WTC11 (cell line): ENCODE measurements around the gene IL26. TPM values are rescaled to one million over a fixed set of nuclear protein-coding genes. Genes with fewer than 3 reads are reported as not detected.

ENCODE experiments used
- ATAC-seq: fragments of 200-7000 bp; cut with Tn5 transposase; 2 replicates; pipeline ENCODE4 v1.10.0; 2021; ENCODE audit warnings: mild to moderate bottlenecking, moderate library complexity
- CTCF ChIA-PET: fragments of 300-600 bp; sonication (Branson Sonifier 250); formaldehyde crosslinking; loops from one replicate; lab custom pipeline; 2021; ENCODE audit warnings: antibody characterized with exemption; lab: Charles Lee
- POLR2A ChIA-PET: fragments of 350-600 bp; sonication (Branson Sonifier 250); formaldehyde crosslinking; loops from one replicate; lab custom pipeline; 2021; ENCODE audit warnings: antibody characterized with exemption; lab: Charles Lee
- DNase-seq: peaks from one replicate; pipeline ENCODE4 v3.0.0; 2021; ENCODE audit warnings: low spot score
- H3K27ac Mint-ChIP-seq: 2 replicates; pipeline ENCODE4 v1.8.0; 2021; ENCODE audit warnings: mixed read lengths
- H3K27me3 Mint-ChIP-seq: 2 replicates; pipeline ENCODE4 v1.8.0; 2021; ENCODE audit warnings: low read depth, mild to moderate bottlenecking, moderate library complexity, mixed read lengths
- H3K36me3 Mint-ChIP-seq: 2 replicates; pipeline ENCODE4 v1.8.0; 2021; ENCODE audit warnings: mixed read lengths
- H3K4me1 Mint-ChIP-seq: 2 replicates; pipeline ENCODE4 v1.8.0; 2022; ENCODE audit warnings: mixed read lengths
- H3K4me3 Mint-ChIP-seq: 2 replicates; pipeline ENCODE4 v1.8.0; 2021; ENCODE audit warnings: mild to moderate bottlenecking, moderate library complexity, mixed read lengths
- H3K9me3 Mint-ChIP-seq: 2 replicates; pipeline ENCODE4 v1.8.0; 2021; ENCODE audit warnings: mixed read lengths
- AR ChIP-seq: fragments of 250-450 bp; sonication (Bioruptor Pico); IDR thresholded peaks from 2 replicates; pipeline ENCODE4 v1.9.0; 2021; ENCODE audit warnings: mild to moderate bottlenecking
- CREM ChIP-seq: sonication (generic); formaldehyde crosslinking; IDR thresholded peaks from 2 replicates; pipeline ENCODE4 v1.8.1; 2022; ENCODE audit warnings: mild to moderate bottlenecking, missing genetic modification reagents, moderate library complexity
- GABPB1 ChIP-seq: sonication (generic); formaldehyde crosslinking; IDR thresholded peaks from 2 replicates; pipeline ENCODE4 v1.8.1; 2023; ENCODE audit warnings: mild to moderate bottlenecking, missing genetic modification reagents
- NR3C1 ChIP-seq: sonication (generic); formaldehyde crosslinking; conservative IDR thresholded peaks from 2 replicates; pipeline ENCODE4 v1.8.1; 2023; ENCODE audit warnings: low read depth, mild to moderate bottlenecking, missing genetic modification reagents
- SMAD3 ChIP-seq: sonication (generic); formaldehyde crosslinking; IDR thresholded peaks from 2 replicates; pipeline ENCODE4 v1.8.0; 2022; ENCODE audit warnings: missing genetic modification reagents, mild to moderate bottlenecking, borderline replicate concordance
- ZNF138 ChIP-seq: sonication (generic); formaldehyde crosslinking; conservative IDR thresholded peaks from 2 replicates; pipeline ENCODE4 v1.8.1; 2022; ENCODE audit warnings: mild to moderate bottlenecking, moderate library complexity, missing genetic modification reagents
- ZNF219 ChIP-seq: sonication (generic); formaldehyde crosslinking; IDR thresholded peaks from 2 replicates; pipeline ENCODE4 v1.8.0; 2023; ENCODE audit warnings: missing genetic modification reagents, mild to moderate bottlenecking, borderline replicate concordance
- ZNF263 ChIP-seq: sonication (generic); formaldehyde crosslinking; IDR thresholded peaks from 2 replicates; pipeline ENCODE4 v1.8.1; 2022; ENCODE audit warnings: low read depth, mild to moderate bottlenecking, moderate library complexity, missing genetic modification reagents
- ZNF281 ChIP-seq: sonication (generic); formaldehyde crosslinking; IDR thresholded peaks from 2 replicates; pipeline ENCODE4 v1.8.0; 2023; ENCODE audit warnings: mild to moderate bottlenecking, missing genetic modification reagents
- total RNA-seq: library from RNA; stranded (reverse); gene quantifications from 3 replicates; pipeline ENCODE4 v1.2.3, GENCODE V29; 2021
- TF ChIP-seq, protein P1 (sequence below): sonication (generic); formaldehyde crosslinking; IDR thresholded peaks from 2 replicates; pipeline ENCODE4 v1.8.0; 2022; ENCODE audit warnings: mild to moderate bottlenecking, missing genetic modification reagents
- TF ChIP-seq, protein P2 (sequence below): sonication (generic); formaldehyde crosslinking; IDR thresholded peaks from 2 replicates; pipeline ENCODE4 v1.8.1; 2023; ENCODE audit warnings: mild to moderate bottlenecking, missing genetic modification reagents, borderline replicate concordance
- TF ChIP-seq, protein P3 (sequence below): sonication (generic); formaldehyde crosslinking; IDR thresholded peaks from 2 replicates; pipeline ENCODE4 v1.8.0; 2022; ENCODE audit warnings: missing genetic modification reagents

Gene IL26
- total RNA-seq, 1 experiment from 2014 or later, result not detected

- Mint-ChIP-seq H3K36me3 (no peaks in the 10 kb centered on the region), H3K27ac (no peak overlapping the region), H3K27me3 (no peaks in the 10 kb centered on the region; the same call in 1 of the 2 replicates), H3K9me3 (no peaks in the 10 kb centered on the region), H3K4me3 (no peak overlapping the region), H3K4me1 (no peaks in the 10 kb centered on the region)
- TF ChIP-seq AR (CRISPR knock-in tag) (no peak), NR3C1 (CRISPR knock-in tag) (no peak), ZNF219 (CRISPR knock-in tag) (no peak), CREM (no peak)
- TF ChIP-seq, protein P1, sequence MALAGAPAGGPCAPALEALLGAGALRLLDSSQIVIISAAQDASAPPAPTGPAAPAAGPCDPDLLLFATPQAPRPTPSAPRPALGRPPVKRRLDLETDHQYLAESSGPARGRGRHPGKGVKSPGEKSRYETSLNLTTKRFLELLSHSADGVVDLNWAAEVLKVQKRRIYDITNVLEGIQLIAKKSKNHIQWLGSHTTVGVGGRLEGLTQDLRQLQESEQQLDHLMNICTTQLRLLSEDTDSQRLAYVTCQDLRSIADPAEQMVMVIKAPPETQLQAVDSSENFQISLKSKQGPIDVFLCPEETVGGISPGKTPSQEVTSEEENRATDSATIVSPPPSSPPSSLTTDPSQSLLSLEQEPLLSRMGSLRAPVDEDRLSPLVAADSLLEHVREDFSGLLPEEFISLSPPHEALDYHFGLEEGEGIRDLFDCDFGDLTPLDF (CRISPR knock-in tag), result no peak
- TF ChIP-seq, protein P2, sequence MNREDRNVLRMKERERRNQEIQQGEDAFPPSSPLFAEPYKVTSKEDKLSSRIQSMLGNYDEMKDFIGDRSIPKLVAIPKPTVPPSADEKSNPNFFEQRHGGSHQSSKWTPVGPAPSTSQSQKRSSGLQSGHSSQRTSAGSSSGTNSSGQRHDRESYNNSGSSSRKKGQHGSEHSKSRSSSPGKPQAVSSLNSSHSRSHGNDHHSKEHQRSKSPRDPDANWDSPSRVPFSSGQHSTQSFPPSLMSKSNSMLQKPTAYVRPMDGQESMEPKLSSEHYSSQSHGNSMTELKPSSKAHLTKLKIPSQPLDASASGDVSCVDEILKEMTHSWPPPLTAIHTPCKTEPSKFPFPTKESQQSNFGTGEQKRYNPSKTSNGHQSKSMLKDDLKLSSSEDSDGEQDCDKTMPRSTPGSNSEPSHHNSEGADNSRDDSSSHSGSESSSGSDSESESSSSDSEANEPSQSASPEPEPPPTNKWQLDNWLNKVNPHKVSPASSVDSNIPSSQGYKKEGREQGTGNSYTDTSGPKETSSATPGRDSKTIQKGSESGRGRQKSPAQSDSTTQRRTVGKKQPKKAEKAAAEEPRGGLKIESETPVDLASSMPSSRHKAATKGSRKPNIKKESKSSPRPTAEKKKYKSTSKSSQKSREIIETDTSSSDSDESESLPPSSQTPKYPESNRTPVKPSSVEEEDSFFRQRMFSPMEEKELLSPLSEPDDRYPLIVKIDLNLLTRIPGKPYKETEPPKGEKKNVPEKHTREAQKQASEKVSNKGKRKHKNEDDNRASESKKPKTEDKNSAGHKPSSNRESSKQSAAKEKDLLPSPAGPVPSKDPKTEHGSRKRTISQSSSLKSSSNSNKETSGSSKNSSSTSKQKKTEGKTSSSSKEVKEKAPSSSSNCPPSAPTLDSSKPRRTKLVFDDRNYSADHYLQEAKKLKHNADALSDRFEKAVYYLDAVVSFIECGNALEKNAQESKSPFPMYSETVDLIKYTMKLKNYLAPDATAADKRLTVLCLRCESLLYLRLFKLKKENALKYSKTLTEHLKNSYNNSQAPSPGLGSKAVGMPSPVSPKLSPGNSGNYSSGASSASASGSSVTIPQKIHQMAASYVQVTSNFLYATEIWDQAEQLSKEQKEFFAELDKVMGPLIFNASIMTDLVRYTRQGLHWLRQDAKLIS (CRISPR knock-in tag), result no peak
- TF ChIP-seq, protein P3, sequence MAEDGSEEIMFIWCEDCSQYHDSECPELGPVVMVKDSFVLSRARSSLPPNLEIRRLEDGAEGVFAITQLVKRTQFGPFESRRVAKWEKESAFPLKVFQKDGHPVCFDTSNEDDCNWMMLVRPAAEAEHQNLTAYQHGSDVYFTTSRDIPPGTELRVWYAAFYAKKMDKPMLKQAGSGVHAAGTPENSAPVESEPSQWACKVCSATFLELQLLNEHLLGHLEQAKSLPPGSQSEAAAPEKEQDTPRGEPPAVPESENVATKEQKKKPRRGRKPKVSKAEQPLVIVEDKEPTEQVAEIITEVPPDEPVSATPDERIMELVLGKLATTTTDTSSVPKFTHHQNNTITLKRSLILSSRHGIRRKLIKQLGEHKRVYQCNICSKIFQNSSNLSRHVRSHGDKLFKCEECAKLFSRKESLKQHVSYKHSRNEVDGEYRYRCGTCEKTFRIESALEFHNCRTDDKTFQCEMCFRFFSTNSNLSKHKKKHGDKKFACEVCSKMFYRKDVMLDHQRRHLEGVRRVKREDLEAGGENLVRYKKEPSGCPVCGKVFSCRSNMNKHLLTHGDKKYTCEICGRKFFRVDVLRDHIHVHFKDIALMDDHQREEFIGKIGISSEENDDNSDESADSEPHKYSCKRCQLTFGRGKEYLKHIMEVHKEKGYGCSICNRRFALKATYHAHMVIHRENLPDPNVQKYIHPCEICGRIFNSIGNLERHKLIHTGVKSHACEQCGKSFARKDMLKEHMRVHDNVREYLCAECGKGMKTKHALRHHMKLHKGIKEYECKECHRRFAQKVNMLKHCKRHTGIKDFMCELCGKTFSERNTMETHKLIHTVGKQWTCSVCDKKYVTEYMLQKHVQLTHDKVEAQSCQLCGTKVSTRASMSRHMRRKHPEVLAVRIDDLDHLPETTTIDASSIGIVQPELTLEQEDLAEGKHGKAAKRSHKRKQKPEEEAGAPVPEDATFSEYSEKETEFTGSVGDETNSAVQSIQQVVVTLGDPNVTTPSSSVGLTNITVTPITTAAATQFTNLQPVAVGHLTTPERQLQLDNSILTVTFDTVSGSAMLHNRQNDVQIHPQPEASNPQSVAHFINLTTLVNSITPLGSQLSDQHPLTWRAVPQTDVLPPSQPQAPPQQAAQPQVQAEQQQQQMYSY, result no peak
- CTCF ChIA-PET, result interaction anchor here (1.4 kb wide), 1 partner anchor 9 kb away, joined by 5 read pairs; no protein-coding TSS in a partner anchor
- DNase-seq (no peak), ATAC-seq (no peak)
- POLR2A ChIA-PET, result no interaction called here
Observed at GRCh38 chr12:68231691-68232090, 6.1 kb upstream of the IL26 start.

GRCh38 chr12:68231229-68231628, 5.6 kb upstream of the IL26 start:
- CTCF ChIA-PET, result interaction anchor here (1.4 kb wide), 1 partner anchor 9 kb away, joined by 5 read pairs; no protein-coding TSS in a partner anchor

More at GRCh38 chr12:68231229-68231628, 5.6 kb upstream of the IL26 start:
- POLR2A ChIA-PET, result no interaction called here
- H3K4me3 Mint-ChIP-seq, result no peak overlapping the region
- no peak overlapping the region for H3K27ac Mint-ChIP-seq
- DNase-seq, result no peak
- TF ChIP-seq SMAD3 (CRISPR knock-in tag), result no peak
- TF ChIP-seq ZNF281 (CRISPR knock-in tag), result no peak
- TF ChIP-seq ZNF263, result no peak
- no peak for TF ChIP-seq GABPB1 (CRISPR knock-in tag)
- TF ChIP-seq ZNF138 (CRISPR knock-in tag), result no peak
- ATAC-seq, result no peak
- H3K36me3 Mint-ChIP-seq, result no peaks in the 10 kb centered on the region
- H3K4me1 Mint-ChIP-seq, result no peaks in the 10 kb centered on the region
- H3K27me3 Mint-ChIP-seq, result no peaks in the 10 kb centered on the region; the same call in 1 of the 2 replicates
- H3K9me3 Mint-ChIP-seq, result no peaks in the 10 kb centered on the region
